Measurements from ENCODE around the gene PBLD.
"Not testable (repeated sequence)": the region's sequence is repeated elsewhere in the genome, so short reads cannot be mapped to it uniquely, and the experiment has no call there.

DNA sequence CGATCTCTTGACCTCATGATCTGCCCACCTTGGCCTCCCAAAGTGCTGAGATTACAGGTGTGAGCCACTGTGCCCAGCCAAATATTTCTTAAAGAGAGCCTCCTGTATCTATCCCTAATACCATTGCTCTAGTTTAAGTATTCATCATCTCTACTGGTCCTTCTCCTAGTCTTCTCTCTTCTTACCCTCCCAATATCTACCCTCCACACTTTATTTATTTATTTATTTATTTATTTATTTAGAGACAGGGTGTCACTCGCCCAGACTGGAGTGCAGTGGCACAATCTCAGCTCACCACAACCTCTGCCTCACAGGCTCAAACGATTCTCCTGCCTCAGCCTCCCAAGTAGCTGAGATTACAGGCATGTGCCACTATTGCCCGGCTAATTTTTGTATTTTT, 8.3 kb downstream of the PBLD start:
- TF ChIP-seq, protein P1, sequence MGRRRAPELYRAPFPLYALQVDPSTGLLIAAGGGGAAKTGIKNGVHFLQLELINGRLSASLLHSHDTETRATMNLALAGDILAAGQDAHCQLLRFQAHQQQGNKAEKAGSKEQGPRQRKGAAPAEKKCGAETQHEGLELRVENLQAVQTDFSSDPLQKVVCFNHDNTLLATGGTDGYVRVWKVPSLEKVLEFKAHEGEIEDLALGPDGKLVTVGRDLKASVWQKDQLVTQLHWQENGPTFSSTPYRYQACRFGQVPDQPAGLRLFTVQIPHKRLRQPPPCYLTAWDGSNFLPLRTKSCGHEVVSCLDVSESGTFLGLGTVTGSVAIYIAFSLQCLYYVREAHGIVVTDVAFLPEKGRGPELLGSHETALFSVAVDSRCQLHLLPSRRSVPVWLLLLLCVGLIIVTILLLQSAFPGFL (CRISPR knock-in tag; IDR thresholded peaks at IDR 0.05; ENCODE audit: borderline replicate concordance), result not testable (repeated sequence)
- not testable (repeated sequence) for TF ChIP-seq CTCF (IDR thresholded peaks at IDR 0.05); SP1 (CRISPR knock-in tag; conservative IDR thresholded peaks at IDR 0.05); FOXJ3 (CRISPR knock-in tag; IDR thresholded peaks at IDR 0.05; ENCODE audit: borderline replicate concordance)

Data from WTC11 (cell line).